D341Med (cell line): Measurements from ENCODE around the gene HP.
A peak's percentile ranks its signal among the peaks of the same experiment; 100 is the strongest.

ENCODE experiments used
- DNase-seq: peaks from one replicate; pipeline ENCODE4 v3.0.0; 2012; ENCODE audit warnings: low spot score

The HP gene

GRCh38 chr16:72091217-72091616 is 36.9 kb downstream of the HP start:
- no peak for DNase-seq

DNA sequence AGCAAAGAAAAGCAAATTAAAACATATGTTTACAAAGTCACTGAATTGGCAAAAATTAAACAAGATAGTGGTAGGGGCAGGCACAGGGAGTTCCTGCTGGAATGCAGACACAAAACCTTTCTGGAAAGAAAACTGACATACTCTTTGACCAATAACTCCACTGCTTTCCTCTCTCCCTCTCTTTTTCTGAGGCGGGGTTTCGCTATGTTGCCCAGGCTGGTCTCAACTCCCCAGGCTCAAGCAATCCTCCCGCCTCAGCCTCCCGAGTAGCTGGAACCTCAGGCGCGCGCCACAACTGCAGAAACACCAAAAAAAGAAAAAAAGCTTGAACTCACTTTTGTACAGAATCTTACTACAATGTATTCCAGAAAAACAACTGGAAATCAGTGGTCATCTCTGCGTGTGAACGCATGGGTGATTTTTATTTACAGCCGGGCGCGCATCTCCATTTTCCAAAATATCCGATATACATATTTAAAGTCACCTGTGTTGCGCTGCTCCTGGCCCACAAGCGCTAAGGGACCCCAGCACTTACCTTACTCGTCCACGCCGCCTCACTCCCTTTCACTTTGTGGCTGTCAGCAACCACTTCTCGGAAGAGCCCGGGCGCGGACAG is 38.6 kb downstream of the HP start:
- no peak for DNase-seq

DNA sequence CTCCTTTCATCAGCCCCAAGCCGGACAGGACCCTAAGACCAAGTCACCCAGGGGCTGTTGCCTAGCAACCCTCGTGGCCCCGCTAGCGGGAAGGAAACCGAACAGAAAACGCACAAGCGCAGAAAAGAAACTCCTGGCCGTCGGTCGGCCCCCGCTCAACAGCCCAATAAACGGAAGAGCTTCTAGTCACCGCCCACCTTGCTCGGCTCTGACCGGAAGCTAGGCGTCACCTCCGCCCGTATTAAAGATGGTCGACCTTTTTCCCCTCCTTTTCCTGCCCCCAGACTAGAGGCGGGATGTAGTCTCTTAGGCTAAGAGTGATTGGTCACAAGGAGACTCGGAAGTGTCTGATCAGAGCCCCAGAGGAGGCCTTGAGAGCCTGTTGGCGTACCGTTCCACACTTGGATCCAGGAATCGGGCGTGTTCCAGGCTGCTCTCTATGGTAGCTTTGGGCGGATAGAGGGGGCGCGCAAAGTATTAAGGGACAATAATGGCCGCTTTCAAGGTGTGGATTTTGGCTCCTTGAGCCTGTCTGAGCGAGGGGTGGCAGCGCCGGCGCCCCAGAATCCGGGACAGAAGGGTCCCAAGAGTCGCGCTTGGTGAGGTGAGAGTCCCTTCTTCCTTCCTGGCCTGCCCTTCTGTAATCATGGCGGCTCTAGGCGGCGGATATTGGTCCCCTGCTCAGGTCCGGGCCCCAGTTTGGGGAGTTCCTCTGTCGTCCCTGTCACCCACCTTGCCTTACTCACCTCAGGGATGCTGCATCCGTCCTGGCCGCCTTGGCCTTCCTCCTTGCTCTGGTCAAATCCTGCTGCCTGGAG is 39.4 kb downstream of the HP start, which contains the start of the genes DHX38 and TXNL4B:
Gene DHX38 (plus strand): TSS at position 400 of the 818 bp plus-strand sequence. CDS start 2,311 bp downstream, outside the sequence.
Gene TXNL4B (minus strand): TSS at position 173 of the 818 bp plus-strand sequence. CDS start 2,871 bp downstream, outside the sequence.
- DNase-seq: peak; percentile 90

DNA sequence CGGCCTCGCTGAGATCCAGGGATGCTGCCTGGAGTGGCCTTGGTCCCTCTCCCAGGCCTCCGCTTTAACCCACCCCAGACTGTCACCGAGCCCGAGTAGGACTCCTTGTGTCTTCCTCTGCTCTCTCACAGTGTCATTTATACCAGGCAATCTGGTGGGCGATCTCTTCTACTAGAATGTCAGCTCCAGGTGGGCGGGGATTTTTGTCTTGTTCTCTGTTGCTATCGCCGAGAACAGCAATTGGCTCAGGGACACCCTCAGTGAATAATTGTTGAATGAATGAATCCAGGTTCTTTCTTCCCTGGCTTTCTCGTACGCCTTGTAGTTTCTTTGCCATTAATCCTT is 39.9 kb downstream of the HP start:
- no peak for DNase-seq

DNA sequence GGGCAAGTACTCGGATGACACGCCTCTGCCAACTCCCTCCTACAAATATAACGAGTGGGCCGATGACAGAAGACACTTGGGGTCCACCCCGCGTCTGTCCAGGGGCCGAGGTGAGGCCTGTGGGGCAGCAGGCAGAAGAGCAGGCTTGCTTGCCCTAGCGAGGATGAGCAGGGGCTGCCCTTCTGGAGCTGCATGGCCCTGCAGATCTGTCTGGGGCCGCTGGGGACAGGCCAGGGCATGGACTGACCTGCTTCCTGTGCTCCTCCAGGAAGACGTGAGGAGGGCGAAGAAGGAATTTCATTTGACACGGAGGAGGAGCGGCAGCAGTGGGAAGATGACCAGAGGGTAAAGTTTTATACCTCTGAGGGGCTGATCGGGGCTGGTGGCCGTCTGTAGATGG is 44.6 kb downstream of the HP start:
- no peak for DNase-seq

GRCh38 chr16:72099377-72099818 is 45.1 kb downstream of the HP start:
- DNase-seq: peak; percentile 77

DNA sequence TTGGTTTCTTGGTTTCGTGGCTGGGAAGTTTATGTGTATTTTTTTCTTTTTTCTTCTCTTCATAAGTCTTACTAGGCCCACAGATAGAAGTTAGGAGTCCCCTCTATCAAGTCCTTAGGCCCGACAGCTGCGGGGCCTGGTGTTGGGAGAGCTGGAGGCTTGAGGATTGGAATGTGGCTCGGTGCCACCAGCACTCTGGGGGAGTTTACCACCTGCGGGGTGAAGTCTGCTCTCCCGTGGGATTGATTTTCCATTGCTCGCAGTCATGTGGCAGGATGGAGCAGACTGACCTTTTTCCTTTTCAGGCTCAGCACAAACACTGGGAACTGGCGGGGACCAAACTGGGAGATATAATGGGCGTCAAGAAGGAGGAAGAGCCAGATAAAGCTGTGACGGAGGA is 46.9 kb downstream of the HP start:
- no peak for DNase-seq

DNA sequence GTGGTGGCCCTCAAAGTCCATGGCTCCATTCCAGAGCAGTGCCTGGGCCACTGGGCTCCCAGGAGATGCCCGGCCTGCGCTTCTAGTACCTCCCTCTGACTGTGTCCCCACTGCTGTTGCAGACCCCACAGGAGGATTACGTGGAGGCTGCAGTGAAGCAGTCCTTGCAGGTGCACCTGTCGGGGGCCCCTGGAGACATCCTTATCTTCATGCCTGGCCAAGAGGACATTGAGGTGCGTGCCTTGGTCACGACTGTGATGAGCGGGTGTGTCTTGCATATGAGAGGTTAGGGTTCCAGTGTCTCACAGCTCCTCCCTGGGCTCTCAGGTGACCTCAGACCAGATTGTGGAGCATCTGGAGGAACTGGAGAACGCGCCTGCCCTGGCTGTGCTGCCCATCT is 50.6 kb downstream of the HP start:
- DNase-seq: no peak

GRCh38 chr16:72105978-72106377 is 51.7 kb downstream of the HP start:
- no peak for DNase-seq

DNA sequence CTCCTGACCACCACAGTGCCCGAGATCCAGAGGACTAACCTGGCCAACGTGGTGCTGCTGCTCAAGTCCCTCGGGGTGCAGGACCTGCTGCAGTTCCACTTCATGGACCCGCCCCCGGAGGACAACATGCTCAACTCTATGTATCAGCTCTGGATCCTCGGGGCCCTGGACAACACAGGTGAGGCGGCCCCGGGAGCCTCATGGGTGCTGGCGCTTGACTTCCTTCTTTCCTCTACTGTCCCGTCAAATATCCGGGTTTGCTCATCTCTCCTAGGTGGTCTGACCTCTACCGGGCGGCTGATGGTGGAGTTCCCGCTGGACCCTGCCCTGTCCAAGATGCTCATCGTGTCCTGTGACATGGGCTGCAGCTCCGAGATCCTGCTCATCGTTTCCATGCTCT is 53.1 kb downstream of the HP start:
- no peak for DNase-seq

DNA sequence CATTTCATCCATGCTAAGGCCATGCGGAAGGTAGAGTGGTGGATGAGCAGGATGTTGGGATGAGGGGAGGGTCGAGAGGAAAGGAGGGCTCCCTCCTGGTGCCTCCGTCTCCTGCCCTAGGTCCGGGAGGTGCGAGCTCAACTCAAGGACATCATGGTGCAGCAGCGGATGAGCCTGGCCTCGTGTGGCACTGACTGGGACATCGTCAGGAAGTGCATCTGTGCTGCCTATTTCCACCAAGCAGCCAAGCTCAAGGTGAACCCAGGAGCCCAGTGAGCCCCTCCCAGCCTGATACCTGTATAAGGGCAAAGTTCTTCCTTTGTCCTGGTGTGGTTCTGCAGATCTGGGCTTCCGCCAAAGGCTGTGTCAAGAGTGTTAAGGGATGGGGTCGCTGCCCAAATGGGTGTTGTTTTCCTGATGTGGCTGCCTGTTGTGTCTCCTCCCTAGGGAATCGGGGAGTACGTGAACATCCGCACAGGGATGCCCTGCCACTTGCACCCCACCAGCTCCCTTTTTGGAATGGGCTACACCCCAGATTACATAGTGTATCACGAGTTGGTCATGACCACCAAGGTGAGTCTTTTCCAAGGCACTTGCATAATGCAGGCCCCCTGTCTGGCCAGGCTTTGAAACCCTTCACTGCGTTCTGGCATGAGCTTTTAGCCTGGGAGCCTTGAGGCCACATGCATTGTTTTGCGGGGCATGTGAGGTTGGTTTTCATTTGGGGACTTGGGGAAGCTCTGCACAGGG is 54.2 kb downstream of the HP start:
- DNase-seq: no peak

GRCh38 chr16:72109300-72109699 is 55.0 kb downstream of the HP start:
- no peak for DNase-seq

DNA sequence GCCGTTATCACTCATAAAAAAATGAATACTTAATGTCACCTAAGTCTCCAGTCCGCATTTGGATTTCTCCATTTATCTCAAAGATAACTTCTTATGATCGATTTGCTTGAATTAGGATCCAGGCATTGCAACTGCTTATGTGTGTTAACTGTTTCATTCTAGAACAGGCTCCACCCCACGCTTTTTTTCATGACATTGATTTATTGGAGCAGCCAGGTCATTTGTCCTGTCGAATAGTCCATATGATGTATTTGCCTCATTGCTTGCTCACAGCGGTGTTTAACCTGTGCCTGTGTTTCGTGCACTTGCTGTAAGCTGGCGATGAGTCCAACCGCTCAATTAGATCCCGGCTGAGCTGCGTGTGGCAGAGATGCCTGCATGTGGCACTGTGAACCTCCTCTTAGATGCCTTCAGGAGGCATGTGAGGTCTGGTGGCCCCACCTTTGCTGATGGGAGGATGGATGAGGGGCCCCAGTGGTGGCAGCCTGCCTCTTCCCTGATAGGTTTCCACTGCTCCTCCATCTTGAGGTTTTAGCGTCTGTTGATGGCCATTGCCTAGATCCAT is 55.7 kb downstream of the HP start:
- no peak for DNase-seq
